GM23338 (cell line): Measurements from ENCODE around the gene RSPO1. TPM values are rescaled to one million over a fixed set of nuclear protein-coding genes. Genes with fewer than 3 reads are reported as not detected.

Source experiments
- ATAC-seq: fragments of 200-7000 bp; cut with Tn5 transposase; 3 replicates; pipeline ENCODE4 v1.9.1; 2020
- DNase-seq: peaks from one replicate; pipeline ENCODE4 v3.0.0-alpha.2; 2015; ENCODE audit warnings: low spot score
- H2AFZ ChIP-seq: fragments of 200-600 bp; sonication (generic); 2 replicates; pipeline ENCODE4 v1.8.0; 2016; ENCODE audit warnings: antibody characterized with exemption, mild to moderate bottlenecking, moderate library complexity
- H3F3A ChIP-seq: fragments of 200-600 bp; sonication (generic); replicated peaks from 2 replicates; pipeline ENCODE4 v1.8.0; 2017; ENCODE audit warnings: antibody characterized with exemption, mixed run types, low read depth
- H3K27ac ChIP-seq: fragments of 200-600 bp; sonication (generic); 2 replicates; pipeline ENCODE4 v1.6.1; 2016; ENCODE audit warnings: low read depth
- H3K27me3 ChIP-seq: fragments of 200-600 bp; sonication (generic); 2 replicates; pipeline ENCODE4 v1.8.0; 2016; ENCODE audit warnings: mild to moderate bottlenecking, mixed run types, moderate library complexity; ENCODE audit not compliant: insufficient read depth
- H3K36me3 ChIP-seq: fragments of 200-600 bp; sonication (generic); 2 replicates; pipeline ENCODE4 v1.8.0; 2016; ENCODE audit warnings: mild to moderate bottlenecking; ENCODE audit not compliant: insufficient read depth
- H3K4me1 ChIP-seq: fragments of 200-600 bp; sonication (generic); 2 replicates; pipeline ENCODE4 v1.8.0; 2016; ENCODE audit warnings: mild to moderate bottlenecking, moderate library complexity; ENCODE audit not compliant: insufficient read depth
- H3K4me2 ChIP-seq: fragments of 200-600 bp; sonication (generic); 2 replicates; pipeline ENCODE4 v1.7.1; 2017; ENCODE audit warnings: mixed run types
- H3K4me3 ChIP-seq: fragments of 200-600 bp; sonication (generic); 2 replicates; pipeline ENCODE4 v1.6.1; 2016; ENCODE audit warnings: mixed run types
- H3K79me2 ChIP-seq: fragments of 200-600 bp; sonication (generic); replicated peaks from 2 replicates; pipeline ENCODE4 v1.8.0; 2017; ENCODE audit warnings: mild to moderate bottlenecking; ENCODE audit not compliant: insufficient read depth
- H3K9me2 ChIP-seq: fragments of 200-600 bp; sonication (generic); 2 replicates; pipeline ENCODE4 v1.8.0; 2017; ENCODE audit not compliant: insufficient read depth
- H4K20me1 ChIP-seq: fragments of 200-600 bp; sonication (generic); replicated peaks from 2 replicates; pipeline ENCODE4 v1.8.0; 2017; ENCODE audit warnings: mild to moderate bottlenecking; ENCODE audit not compliant: insufficient read depth
- H3K27ac Mint-ChIP-seq: 2 replicates; pipeline ENCODE4 v1.8.0; 2020; ENCODE audit warnings: inconsistent platforms, mild to moderate bottlenecking, moderate library complexity, mixed read lengths
- H3K27me3 Mint-ChIP-seq: 3 replicates; pipeline ENCODE4 v1.8.0; 2022; ENCODE audit warnings: low read depth, mild to moderate bottlenecking, moderate library complexity, mixed read lengths, inconsistent platforms; ENCODE audit not compliant: insufficient read depth, poor library complexity
- H3K36me3 Mint-ChIP-seq: 3 replicates; pipeline ENCODE4 v1.8.0; 2021; ENCODE audit warnings: low read depth, mild to moderate bottlenecking, inconsistent platforms, moderate library complexity, mixed read lengths
- H3K4me1 Mint-ChIP-seq: 3 replicates; pipeline ENCODE4 v1.8.0; 2020; ENCODE audit warnings: mild to moderate bottlenecking, inconsistent platforms, mixed read lengths
- H3K4me3 Mint-ChIP-seq: 3 replicates; pipeline ENCODE4 v1.8.0; 2021; ENCODE audit warnings: moderate library complexity, mild to moderate bottlenecking, inconsistent platforms, mixed read lengths
- H3K9me3 Mint-ChIP-seq: 3 replicates; pipeline ENCODE4 v1.8.0; 2020; ENCODE audit warnings: moderate library complexity, mild to moderate bottlenecking, inconsistent platforms, mixed read lengths
- CREB1 ChIP-seq: fragments of 250-450 bp; sonication (Bioruptor Pico); IDR thresholded peaks from 2 replicates; pipeline ENCODE4 v1.5.0; 2020; ENCODE audit warnings: low read depth, mild to moderate bottlenecking, moderate library complexity
- CTCF ChIP-seq, 2 experiments: fragments of 200-600 bp in 1 of 2; sonication (generic) in 1 of 2; conservative IDR thresholded peaks; 2 replicates each; pipeline versions ENCODE4 v1.5.1 to v1.6.1; 2016 to 2017; ENCODE audit warnings: antibody characterized with exemption in 2 of 2, low read depth in 2 of 2, mild to moderate bottlenecking in 2 of 2, moderate library complexity in 1 of 2
- ETS1 ChIP-seq: IDR thresholded peaks from 2 replicates; pipeline ENCODE4 v1.6.1; 2016; ENCODE audit warnings: antibody characterized with exemption
- EZH2 ChIP-seq: fragments of 200-600 bp; sonication (generic); IDR thresholded peaks from one replicate; pipeline ENCODE4 v1.8.0; 2017; ENCODE audit warnings: antibody characterized with exemption, mild to moderate bottlenecking, low read depth; ENCODE audit not compliant: unreplicated experiment
- JUNB ChIP-seq: IDR thresholded peaks from one replicate; pipeline ENCODE4 v1.6.1; 2016; ENCODE audit warnings: antibody characterized with exemption; ENCODE audit not compliant: unreplicated experiment
- NANOG ChIP-seq: IDR thresholded peaks from 2 replicates; pipeline ENCODE4 v1.6.1; 2016; ENCODE audit warnings: antibody characterized with exemption, borderline replicate concordance
- POLR2AphosphoS5 ChIP-seq: IDR thresholded peaks from 2 replicates; pipeline ENCODE4 v1.6.1; 2016; ENCODE audit warnings: antibody characterized with exemption, low read depth
- REST ChIP-seq: IDR thresholded peaks from one replicate; pipeline ENCODE4 v1.6.1; 2018; ENCODE audit warnings: antibody characterized with exemption; ENCODE audit not compliant: unreplicated experiment
- STAT1 ChIP-seq: IDR thresholded peaks from one replicate; pipeline ENCODE4 v1.6.1; 2016; ENCODE audit warnings: antibody characterized with exemption; ENCODE audit not compliant: unreplicated experiment
- ZNF114 ChIP-seq: fragments of 250-450 bp; sonication (Bioruptor Pico); IDR thresholded peaks from 2 replicates; pipeline ENCODE4 v1.5.0; 2020; ENCODE audit warnings: mild to moderate bottlenecking, moderate library complexity
- polyA plus RNA-seq: library from polyadenylated mRNA; unstranded; fragments of >200 nt; fragmentation: Nextera tagmentation; extraction: Ambion mirVana; gene quantifications from 2 replicates; pipeline ENCODE4 v1.2.1, GENCODE V29; 2016
- total RNA-seq: library from RNA; depleted of rRNA; stranded (reverse); fragments of >200 nt; shearing (Covaris generic); gene quantifications from 2 replicates; pipeline ENCODE4 v1.2.3, GENCODE V29; 2014

Gene RSPO1
- total and polyA plus RNA-seq, 2 experiments from 2014 or later, result 0.11 TPM; not detected in 1

GRCh38 chr1:37629008-37629407 is 5.7 kb downstream of the RSPO1 start:
- Mint-ChIP-seq H3K4me3 (no peak overlapping the region), H3K9me3 (no peaks in the 10 kb centered on the region), H3K4me1 (peaks cover 8% of the 10 kb centered on the region; the same call in 2 of the 3 replicates), H3K27ac (no peak overlapping the region), H3K27me3 (peaks cover 66% of the 10 kb centered on the region), H3K36me3 (no peaks in the 10 kb centered on the region)
- Histone ChIP-seq H3K4me2 (no peak overlapping the region), H3F3A (no peaks in the 10 kb centered on the region), H3K4me3 (no peak overlapping the region), H3K9me2 (no peaks in the 10 kb centered on the region), H3K4me1 (peaks cover 11% of the 10 kb centered on the region; the same call in 1 of the 2 replicates), H3K79me2 (no peaks in the 10 kb centered on the region), H3K36me3 (no peaks in the 10 kb centered on the region), H4K20me1 (no peaks in the 10 kb centered on the region; the same call in 1 of the 2 replicates), H3K27me3 (peaks cover 82% of the 10 kb centered on the region), H2AFZ (no peak overlapping the region), H3K27ac (no peak overlapping the region)
- DNase-seq (no peak), ATAC-seq (no peak)
- TF ChIP-seq ETS1 (no peak), EZH2 (no peak)

GRCh38 chr1:37628026-37628556 is 6.6 kb downstream of the RSPO1 start:
- Histone ChIP-seq H3K4me1 (peaks cover 1% of the 10 kb centered on the region; the same call in 1 of the 2 replicates), H3K27me3 (peaks cover 80% of the 10 kb centered on the region), H3K9me2 (no peaks in the 10 kb centered on the region), H3K79me2 (no peaks in the 10 kb centered on the region), H4K20me1 (no peaks in the 10 kb centered on the region; the same call in 1 of the 2 replicates), H3K4me2 (no peak overlapping the region), H2AFZ (no peak overlapping the region), H3K27ac (no peak overlapping the region), H3F3A (no peaks in the 10 kb centered on the region), H3K36me3 (no peaks in the 10 kb centered on the region), H3K4me3 (no peak overlapping the region)
- H3K27ac Mint-ChIP-seq, result no peak overlapping the region
- no peaks in the 10 kb centered on the region for H3K9me3 Mint-ChIP-seq
- ATAC-seq (no peak), DNase-seq (no peak)
- H3K4me3 Mint-ChIP-seq, result no peak overlapping the region
- no peak for TF ChIP-seq NANOG
- TF ChIP-seq STAT1, result no peak
- no peak for TF ChIP-seq CTCF (conservative IDR thresholded peaks at IDR 0.05; ENCODE audit: low read depth in 2 of 2)
- TF ChIP-seq ZNF114 (CRISPR knock-in tag), result no peak
- no peak for TF ChIP-seq CREB1 (CRISPR knock-in tag)
- TF ChIP-seq JUNB, result no peak
- no peak for TF ChIP-seq REST
- no peak for TF ChIP-seq POLR2AphosphoS5
- TF ChIP-seq ETS1, result no peak
- H3K36me3 Mint-ChIP-seq, result no peaks in the 10 kb centered on the region
- H3K4me1 Mint-ChIP-seq, result peaks cover 6% of the 10 kb centered on the region; the same call in 2 of the 3 replicates
- H3K27me3 Mint-ChIP-seq, result peaks cover 59% of the 10 kb centered on the region
